NT2/D1 (cell line): ENCODE data around the gene MDM2.

Experiments
- DNase-seq: peaks from one replicate; pipeline ENCODE4 v3.0.0-alpha.2; 2011; ENCODE audit warnings: low read depth, low spot score
- H3K27me3 ChIP-seq: 2 replicates; pipeline ENCODE4 v1.6.0; 2011; ENCODE audit warnings: mild to moderate bottlenecking; ENCODE audit not compliant: insufficient read length, insufficient read depth
- H3K36me3 ChIP-seq: 2 replicates; pipeline ENCODE4 v1.6.1; 2011; ENCODE audit warnings: mild to moderate bottlenecking, low read length, mixed read lengths; ENCODE audit not compliant: insufficient read depth, insufficient read length
- H3K4me1 ChIP-seq: 2 replicates; pipeline ENCODE4 v1.5.1; 2011; ENCODE audit not compliant: insufficient read depth, insufficient read length
- H3K4me3 ChIP-seq: 2 replicates; pipeline ENCODE4 v1.5.1; 2011; ENCODE audit warnings: low read depth; ENCODE audit not compliant: insufficient read length
- H3K9ac ChIP-seq: 2 replicates; pipeline ENCODE4 v1.6.0; 2011; ENCODE audit warnings: low read depth; ENCODE audit not compliant: insufficient read length
- H3K9me3 ChIP-seq: 2 replicates; pipeline ENCODE4 v1.5.1; 2011; ENCODE audit warnings: mild to moderate bottlenecking, low read length; ENCODE audit not compliant: insufficient read depth
- SUZ12 ChIP-seq: IDR thresholded peaks from 2 replicates; pipeline ENCODE4 v1.6.1; 2011; ENCODE audit not compliant: insufficient read length, insufficient read depth; ENCODE audit errors: extremely low read depth
- YY1 ChIP-seq: IDR thresholded peaks from 2 replicates; pipeline ENCODE4 v1.6.1; 2011; ENCODE audit not compliant: insufficient read length, insufficient read depth
- ZNF274 ChIP-seq: IDR thresholded peaks from 2 replicates; pipeline ENCODE4 v1.6.1; 2011; ENCODE audit warnings: mild to moderate bottlenecking, low read depth, low read length

Gene MDM2

GRCh38 chr12:68842784-68843567, 35.0 kb downstream of the MDM2 start:
- TF ChIP-seq SUZ12: no peak
- TF ChIP-seq YY1: no peak
- TF ChIP-seq ZNF274: no peak
- no peaks in the 10 kb centered on the region for H3K4me1 ChIP-seq
- H3K9ac ChIP-seq: no peak overlapping the region
- H3K36me3 ChIP-seq: peaks cover 69% of the 10 kb centered on the region
- H3K27me3 ChIP-seq: no peaks in the 10 kb centered on the region
- no peaks in the 10 kb centered on the region for H3K9me3 ChIP-seq
- H3K4me3 ChIP-seq: no peak overlapping the region
- DNase-seq: no peak

GRCh38 chr12:68844318-68844745, 36.4 kb downstream of the MDM2 start:
- no peaks in the 10 kb centered on the region for H3K9me3 ChIP-seq
- H3K9ac ChIP-seq: no peak overlapping the region
- no peak for DNase-seq
- H3K4me1 ChIP-seq: no peaks in the 10 kb centered on the region
- H3K4me3 ChIP-seq: no peak overlapping the region
- H3K27me3 ChIP-seq: no peaks in the 10 kb centered on the region
- peaks cover 56% of the 10 kb centered on the region for H3K36me3 ChIP-seq
- TF ChIP-seq ZNF274 (no peak), SUZ12 (no peak), YY1 (no peak)

GRCh38 chr12:68844788-68845695, 37.1 kb downstream of the MDM2 start:
- H3K36me3 ChIP-seq: peaks cover 49% of the 10 kb centered on the region
- no peaks in the 10 kb centered on the region for H3K9me3 ChIP-seq
- TF ChIP-seq YY1 (no peak), ZNF274 (no peak), SUZ12 (no peak)
- no peak overlapping the region for H3K4me3 ChIP-seq
- H3K27me3 ChIP-seq: no peaks in the 10 kb centered on the region
- H3K4me1 ChIP-seq: no peaks in the 10 kb centered on the region
- H3K9ac ChIP-seq: no peak overlapping the region
- no peak for DNase-seq

GRCh38 chr12:68846811-68847210, 38.8 kb downstream of the MDM2 start:
- H3K4me1 ChIP-seq: no peaks in the 10 kb centered on the region
- no peak for TF ChIP-seq YY1
- no peak for TF ChIP-seq SUZ12
- TF ChIP-seq ZNF274: no peak

GRCh38 chr12:68850390-68850789, 42.4 kb downstream of the MDM2 start:
- DNase-seq: no peak
- Histone ChIP-seq H3K27me3 (no peaks in the 10 kb centered on the region), H3K36me3 (peaks cover 3% of the 10 kb centered on the region), H3K9me3 (no peaks in the 10 kb centered on the region), H3K4me3 (no peak overlapping the region), H3K9ac (no peak overlapping the region), H3K4me1 (no peaks in the 10 kb centered on the region)
- TF ChIP-seq ZNF274 (no peak), SUZ12 (no peak), YY1 (no peak)

More at GRCh38 chr12:68846811-68847210, 38.8 kb downstream of the MDM2 start:
- Histone ChIP-seq H3K4me3 (no peak overlapping the region), H3K36me3 (peaks cover 32% of the 10 kb centered on the region), H3K27me3 (no peaks in the 10 kb centered on the region), H3K9ac (no peak overlapping the region), H3K9me3 (no peaks in the 10 kb centered on the region)
- DNase-seq: no peak

- DNase-seq: no peak
- Histone ChIP-seq H3K4me3 (no peak overlapping the region), H3K4me1 (no peaks in the 10 kb centered on the region), H3K27me3 (no peaks in the 10 kb centered on the region), H3K9me3 (no peaks in the 10 kb centered on the region), H3K36me3 (no peaks in the 10 kb centered on the region), H3K9ac (no peak overlapping the region)
- TF ChIP-seq YY1: no peak
- TF ChIP-seq SUZ12: no peak
- no peak for TF ChIP-seq ZNF274
These were observed 43.8 kb downstream of the MDM2 start for GRCh38 chr12:68851592-68852306.
